ENCODE data around the gene CDC14B.

- TF ChIP-seq CTCF (IDR thresholded peaks at IDR 0.05) (no peak), ATF3 (CRISPR knock-in tag; conservative IDR thresholded peaks at IDR 0.05) (no peak), ZNF219 (CRISPR knock-in tag; IDR thresholded peaks at IDR 0.05; ENCODE audit: borderline replicate concordance) (no peak)
Observed at GRCh38 chr9:96513622-96514021, 106.0 kb downstream of the CDC14B start.
